ENCODE data around the gene HOMER2.
A peak's percentile ranks its signal among the peaks of the same experiment; 100 is the strongest.
"Not testable (repeated sequence)": the region's sequence is repeated elsewhere in the genome, so short reads cannot be mapped to it uniquely, and the experiment has no call there.

The HOMER2 gene

DNA sequence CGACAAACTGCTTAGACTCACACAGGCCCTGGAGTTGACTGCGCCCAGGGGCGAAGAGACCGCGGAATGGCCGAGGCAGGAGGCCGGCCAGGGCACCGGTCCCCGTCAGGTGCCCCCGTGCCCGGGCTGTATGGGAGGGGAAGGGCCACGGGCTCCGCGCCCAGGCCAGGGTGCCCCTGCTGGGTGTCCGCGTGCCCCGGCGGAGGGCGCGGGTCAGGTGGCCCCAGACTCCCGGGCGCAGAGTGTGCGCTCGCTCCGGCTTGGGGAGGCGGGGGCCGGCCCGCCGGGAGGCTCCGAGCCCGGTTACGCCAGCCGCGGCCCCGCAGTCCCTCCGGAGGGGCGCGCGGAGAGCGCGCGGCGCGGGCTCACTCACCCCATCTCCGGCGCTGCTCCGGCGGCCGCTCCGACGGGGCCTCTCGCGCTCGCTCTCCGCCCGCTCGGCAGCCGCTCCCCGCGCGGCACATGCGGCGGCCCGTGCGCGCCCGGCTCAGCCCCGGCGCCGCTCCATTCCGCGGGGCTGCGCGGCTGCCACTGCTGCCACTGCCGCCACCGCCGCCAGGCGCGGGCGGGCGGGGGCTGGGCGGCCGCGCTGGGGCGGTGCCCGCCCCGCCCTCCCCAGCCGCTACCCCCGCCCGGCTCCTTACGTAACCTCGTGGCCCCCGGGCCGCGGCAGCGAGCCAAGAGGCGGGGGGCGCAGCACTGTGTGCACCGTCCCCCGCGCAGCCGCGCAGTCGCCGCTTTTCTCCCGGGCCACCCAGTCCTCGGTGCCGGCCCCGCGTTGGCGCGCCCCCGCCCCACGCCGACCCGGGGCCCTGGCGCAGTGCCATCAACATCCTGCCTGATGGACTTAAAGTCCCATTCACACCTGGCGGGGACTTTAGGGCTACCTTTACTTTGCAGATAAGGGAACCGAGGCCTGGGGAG is at the start of gene HOMER2:
TSS of gene HOMER2 (minus strand) at position 563 of the 924 bp plus-strand sequence. CDS start at position 378, 185 bp downstream.
- TF ChIP-seq GATA1 (IDR thresholded peaks at IDR 0.05; ENCODE audit: low read depth, low read length), result no peak
- TF ChIP-seq POLR2A (IDR thresholded peaks at IDR 0.05; ENCODE audit: low read length), result no peak
- DNase-seq, result peak; percentile 40 to 48

GRCh38 chr15:83000672-83001031 is 48.1 kb upstream of the HOMER2 start:
- DNase-seq, result not testable (repeated sequence)

- TF ChIP-seq GATA1 (IDR thresholded peaks at IDR 0.05; ENCODE audit: low read depth, low read length) (no peak), POLR2A (IDR thresholded peaks at IDR 0.05; ENCODE audit: low read length) (peak; percentile 49)
- DNase-seq, result peak; percentile 82 to 85
Measured at GRCh38 chr15:82999905-83000671, 47.6 kb upstream of the HOMER2 start.

GRCh38 chr15:82999426-82999825 is 46.9 kb upstream of the HOMER2 start:
- DNase-seq, result no peak
- TF ChIP-seq GATA1 (IDR thresholded peaks at IDR 0.05; ENCODE audit: low read depth, low read length) (no peak), POLR2A (IDR thresholded peaks at IDR 0.05; ENCODE audit: low read length) (no peak)

GRCh38 chr15:82995938-82996337 is 43.4 kb upstream of the HOMER2 start:
- no peak for DNase-seq
- no peak for TF ChIP-seq GATA1 (IDR thresholded peaks at IDR 0.05; ENCODE audit: low read depth, low read length)
- no peak for TF ChIP-seq POLR2A (IDR thresholded peaks at IDR 0.05; ENCODE audit: low read length)

DNA sequence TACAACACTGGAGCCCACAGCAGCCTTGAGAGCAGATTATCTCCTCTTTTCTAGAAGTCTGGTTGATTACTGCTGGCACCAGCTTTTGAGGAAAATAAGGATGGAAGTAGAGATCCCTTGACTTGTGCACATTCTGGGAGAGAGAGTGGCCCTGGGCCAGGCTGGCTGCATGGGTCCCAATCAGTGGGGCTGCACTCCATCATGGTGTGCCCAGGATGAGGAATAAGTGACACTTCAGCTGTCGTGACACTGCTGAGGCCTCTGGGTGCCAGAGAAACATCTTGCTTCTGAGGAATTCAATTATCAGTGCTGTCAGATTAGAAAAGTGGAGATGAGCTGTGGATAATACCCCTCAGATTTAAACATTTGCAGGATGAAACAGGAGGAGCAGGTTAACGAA is 42.6 kb upstream of the HOMER2 start:
- TF ChIP-seq GATA1 (IDR thresholded peaks at IDR 0.05; ENCODE audit: low read depth, low read length) (no peak), POLR2A (IDR thresholded peaks at IDR 0.05; ENCODE audit: low read length) (no peak)
- DNase-seq, result no peak

DNA sequence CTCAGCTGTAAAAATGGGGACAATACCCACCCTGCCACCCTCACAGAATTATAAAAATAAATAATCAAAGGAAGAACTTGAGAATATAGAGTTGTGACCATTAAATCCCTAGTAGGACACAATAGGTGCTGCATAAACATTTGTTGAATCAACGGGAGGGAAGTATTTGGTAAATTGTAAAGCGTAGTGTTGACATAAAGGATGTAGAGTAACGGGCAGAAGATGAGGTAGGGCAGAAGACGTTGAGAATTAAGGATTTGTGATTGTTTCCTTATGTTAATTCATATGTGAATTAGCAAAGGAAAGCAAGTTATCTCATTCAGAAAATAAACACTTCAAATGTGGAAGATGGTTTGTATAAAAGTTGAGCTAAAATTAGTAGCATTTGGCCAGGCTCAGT is 40.6 kb upstream of the HOMER2 start:
- no peak for DNase-seq
- TF ChIP-seq GATA1 (IDR thresholded peaks at IDR 0.05; ENCODE audit: low read depth, low read length) (no peak), POLR2A (IDR thresholded peaks at IDR 0.05; ENCODE audit: low read length) (no peak)

GRCh38 chr15:82992436-82992998 is 40.0 kb upstream of the HOMER2 start:
- no peak for TF ChIP-seq GATA1 (IDR thresholded peaks at IDR 0.05; ENCODE audit: low read depth, low read length)
- TF ChIP-seq POLR2A (IDR thresholded peaks at IDR 0.05; ENCODE audit: low read length), result no peak

GRCh38 chr15:82986442-82986780 is 33.9 kb upstream of the HOMER2 start:
- TF ChIP-seq GATA1 (IDR thresholded peaks at IDR 0.05; ENCODE audit: low read depth, low read length) (no peak), POLR2A (IDR thresholded peaks at IDR 0.05; ENCODE audit: low read length) (peak; percentile 70)
- DNase-seq, result no peak

More at GRCh38 chr15:82992436-82992998, 40.0 kb upstream of the HOMER2 start:
- DNase-seq, result no peak

DNA sequence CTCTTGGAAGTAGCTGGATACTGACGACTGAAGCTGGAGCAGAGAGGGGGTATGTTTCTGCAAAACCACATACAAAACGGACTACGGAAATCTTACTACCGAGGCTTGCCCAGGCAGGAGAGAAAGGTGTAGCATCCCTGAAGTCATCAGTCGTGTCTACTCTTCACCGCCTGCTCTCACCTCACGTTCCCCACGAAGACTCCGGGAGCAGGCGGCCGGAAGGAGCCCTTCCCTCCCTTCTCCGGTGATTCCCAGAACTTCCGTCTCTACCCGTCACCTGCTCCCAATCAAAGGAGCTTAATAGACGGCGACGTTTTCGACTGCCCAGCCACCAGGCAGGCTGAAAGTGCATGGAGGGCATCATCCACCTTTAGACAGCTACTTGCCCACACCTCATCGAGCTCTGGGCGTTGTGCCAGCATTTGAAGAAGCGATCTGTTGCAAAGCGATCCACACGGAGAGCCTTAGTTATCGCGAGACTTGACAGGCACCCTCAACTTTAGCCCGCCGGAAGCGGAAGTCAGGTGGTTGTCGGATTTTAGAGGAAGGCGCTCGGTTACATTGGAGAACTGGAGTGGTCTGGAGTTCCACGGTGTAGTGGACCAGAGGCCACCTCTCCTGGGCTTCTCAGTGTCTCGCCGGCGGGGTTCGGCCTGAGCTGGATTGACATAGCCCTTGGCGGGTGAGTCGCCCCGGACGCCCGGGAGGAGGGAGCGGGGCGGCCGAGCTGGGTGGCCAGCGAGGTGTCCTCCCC is 33.3 kb upstream of the HOMER2 start, which contains the start of gene RAMAC:
TSS of gene RAMAC (plus strand) at position 523 of the 754 bp plus-strand sequence. CDS start 2,809 bp downstream, outside the sequence.
- peak; percentile 98 for DNase-seq
- no peak for TF ChIP-seq GATA1 (IDR thresholded peaks at IDR 0.05; ENCODE audit: low read depth, low read length)
- TF ChIP-seq POLR2A (IDR thresholded peaks at IDR 0.05; ENCODE audit: low read length), result peak; percentile 92

DNA sequence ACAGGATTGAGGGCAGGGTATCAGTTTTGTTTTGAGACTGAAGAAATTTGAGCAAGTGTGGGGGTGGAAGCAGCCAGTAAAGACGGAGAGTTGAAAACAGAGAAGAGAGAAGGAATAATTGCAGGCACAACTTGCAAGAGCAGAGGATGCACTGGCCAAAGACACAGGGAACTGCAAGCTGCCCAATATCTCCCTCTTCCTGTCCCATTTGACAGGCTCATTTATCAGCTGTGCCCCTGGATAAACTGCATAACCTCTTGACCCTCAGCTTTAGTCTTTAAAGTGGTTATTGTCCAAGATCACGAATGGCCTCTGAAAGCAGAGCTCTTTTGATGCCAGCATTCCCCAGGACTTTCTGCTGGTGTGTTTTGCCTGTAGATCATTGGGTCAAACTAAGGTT is 28.5 kb upstream of the HOMER2 start:
- no peak for DNase-seq
- TF ChIP-seq POLR2A (IDR thresholded peaks at IDR 0.05; ENCODE audit: low read length) (no peak), GATA1 (IDR thresholded peaks at IDR 0.05; ENCODE audit: low read depth, low read length) (no peak)

DNA sequence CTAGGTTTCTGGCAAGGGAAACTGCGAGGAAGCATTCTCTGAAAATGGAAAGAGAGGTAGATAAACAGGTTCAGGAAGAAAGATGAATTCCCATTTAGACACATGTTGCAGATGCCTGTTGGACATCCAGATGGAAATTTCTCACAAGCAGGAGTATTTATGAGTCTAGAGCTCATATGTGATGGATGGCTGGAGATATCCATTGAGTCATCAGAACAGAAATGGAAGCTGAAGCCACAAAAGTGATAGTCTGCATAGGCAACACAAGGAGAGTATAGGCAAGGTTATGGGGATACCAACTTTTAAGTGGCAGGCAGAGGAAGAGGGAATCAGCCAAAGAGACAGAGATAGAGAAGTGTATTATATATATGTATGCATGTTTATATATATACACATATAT is 27.2 kb upstream of the HOMER2 start:
- TF ChIP-seq POLR2A (IDR thresholded peaks at IDR 0.05; ENCODE audit: low read length), result no peak
- no peak for TF ChIP-seq GATA1 (IDR thresholded peaks at IDR 0.05; ENCODE audit: low read depth, low read length)
- no peak for DNase-seq

DNA sequence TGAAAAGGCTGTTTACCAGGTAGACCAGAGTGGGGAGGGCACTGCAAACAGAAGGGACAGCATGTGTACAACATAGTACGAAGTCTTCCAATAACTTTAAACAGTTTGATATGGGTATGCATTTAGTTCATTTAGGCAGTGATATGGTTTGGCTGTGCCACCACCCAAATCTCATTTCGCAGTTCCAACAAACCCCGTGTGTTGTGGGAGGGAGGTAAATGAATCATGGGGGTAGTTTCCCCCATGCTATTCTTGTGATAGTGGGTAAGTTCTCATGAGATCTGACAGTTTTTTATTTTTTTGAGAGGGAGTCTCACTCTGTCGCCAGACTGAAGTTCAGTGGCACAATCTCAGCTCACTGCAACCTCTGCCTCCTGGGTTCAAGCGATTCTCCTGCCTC is 25.9 kb upstream of the HOMER2 start:
- TF ChIP-seq POLR2A (IDR thresholded peaks at IDR 0.05; ENCODE audit: low read length) (no peak), GATA1 (IDR thresholded peaks at IDR 0.05; ENCODE audit: low read depth, low read length) (no peak)
- DNase-seq, result no peak
